Calu3 (cell line): ENCODE data around the gene S100A12. TPM values are rescaled to one million over a fixed set of nuclear protein-coding genes. Genes with fewer than 3 reads are reported as not detected.

Experiments used
- BruUV-seq: library from RNA; stranded (reverse); fragments of 400-500 nt; replicated peaks from 2 replicates; lab custom pipeline; 2021; lab: Mats Ljungman, UMichigan
- CTCF ChIA-PET: fragments of 300-600 bp; sonication (Branson Sonifier 250); formaldehyde crosslinking; loops from one replicate; lab custom pipeline; 2022; ENCODE audit warnings: antibody characterized with exemption; lab: Charles Lee
- DNase-seq: peaks from one replicate; pipeline ENCODE4 v3.0.0; 2022
- H3K27ac Mint-ChIP-seq: one replicate; pipeline ENCODE4 v1.8.0; 2022; ENCODE audit warnings: mixed read lengths; ENCODE audit not compliant: unreplicated experiment
- H3K27me3 Mint-ChIP-seq: one replicate; pipeline ENCODE4 v1.8.0; 2022; ENCODE audit warnings: mixed read lengths; ENCODE audit not compliant: unreplicated experiment
- H3K36me3 Mint-ChIP-seq: one replicate; pipeline ENCODE4 v1.8.0; 2022; ENCODE audit warnings: mild to moderate bottlenecking, moderate library complexity, mixed read lengths; ENCODE audit not compliant: insufficient read depth, unreplicated experiment
- H3K4me1 Mint-ChIP-seq: one replicate; pipeline ENCODE4 v1.8.0; 2022; ENCODE audit warnings: mild to moderate bottlenecking, low read depth, mixed read lengths; ENCODE audit not compliant: unreplicated experiment
- H3K4me3 Mint-ChIP-seq: one replicate; pipeline ENCODE4 v1.8.0; 2022; ENCODE audit warnings: mild to moderate bottlenecking, low read depth, moderate library complexity, mixed read lengths; ENCODE audit not compliant: unreplicated experiment
- H3K9me3 Mint-ChIP-seq: one replicate; pipeline ENCODE4 v1.8.0; 2022; ENCODE audit warnings: low read depth, mixed read lengths; ENCODE audit not compliant: unreplicated experiment
- intact Hi-C: fragments of 100-400 bp; cut with micrococcal nuclease; formaldehyde crosslinking; loops from one replicate; pipeline ENCODE4 v1.10.0; 2022; ENCODE audit not compliant: unreplicated experiment
- total RNA-seq: library from RNA; stranded (reverse); gene quantifications from 2 replicates; pipeline ENCODE4 v1.2.3, GENCODE V29; 2022
- TF ChIP-seq, protein P1 (sequence below): fragments of 200-600 bp; IDR thresholded peaks from one replicate; pipeline ENCODE4 v1.8.0; 2022; ENCODE audit warnings: antibody characterized with exemption; ENCODE audit not compliant: unreplicated experiment

S100A12 gene
- total RNA-seq, 1 experiment from 2014 or later, result not detected

DNA sequence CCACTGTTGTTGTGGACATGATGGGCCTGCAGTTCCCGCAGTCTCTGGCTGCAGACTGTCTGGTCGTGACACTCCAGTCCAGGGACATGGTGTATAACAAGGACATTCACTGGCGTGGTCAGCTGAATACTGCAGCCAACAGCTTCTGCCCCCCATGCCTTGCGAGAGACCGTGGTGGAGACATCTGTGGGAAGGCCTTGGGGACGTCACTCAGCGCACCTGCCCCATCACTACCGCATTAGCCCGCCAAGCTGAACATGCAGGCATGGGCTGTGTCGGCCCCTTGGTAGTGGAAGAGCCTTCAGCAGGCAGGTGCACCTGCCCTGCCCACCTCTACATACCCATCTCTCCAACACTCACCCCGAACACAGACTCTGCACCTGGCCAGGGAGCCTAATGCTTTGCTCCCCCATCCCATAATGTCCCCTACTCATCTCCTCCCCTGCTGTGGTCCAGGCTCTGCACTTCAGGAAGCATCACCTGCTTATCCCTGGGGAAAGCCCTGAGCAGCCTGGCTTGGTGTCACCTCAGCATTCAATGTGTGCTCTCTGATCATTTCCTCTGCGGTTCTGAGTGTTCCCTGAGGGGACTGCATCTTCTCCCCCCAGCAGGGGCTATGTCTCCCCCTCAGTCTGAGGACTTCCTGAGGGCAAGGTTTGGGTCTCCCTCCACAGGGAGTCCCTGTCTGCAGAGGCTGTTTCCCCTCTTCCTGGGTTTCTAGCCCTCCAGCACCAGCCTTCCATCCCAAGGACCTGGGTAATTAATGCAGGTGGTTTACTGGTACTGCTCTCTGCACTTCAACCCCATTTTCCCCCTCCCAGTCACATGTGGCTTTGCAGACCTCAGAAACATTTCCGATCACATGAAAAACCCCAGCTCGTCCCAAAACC, 30.0 kb downstream of the S100A12 start:
- TF ChIP-seq, protein P1, sequence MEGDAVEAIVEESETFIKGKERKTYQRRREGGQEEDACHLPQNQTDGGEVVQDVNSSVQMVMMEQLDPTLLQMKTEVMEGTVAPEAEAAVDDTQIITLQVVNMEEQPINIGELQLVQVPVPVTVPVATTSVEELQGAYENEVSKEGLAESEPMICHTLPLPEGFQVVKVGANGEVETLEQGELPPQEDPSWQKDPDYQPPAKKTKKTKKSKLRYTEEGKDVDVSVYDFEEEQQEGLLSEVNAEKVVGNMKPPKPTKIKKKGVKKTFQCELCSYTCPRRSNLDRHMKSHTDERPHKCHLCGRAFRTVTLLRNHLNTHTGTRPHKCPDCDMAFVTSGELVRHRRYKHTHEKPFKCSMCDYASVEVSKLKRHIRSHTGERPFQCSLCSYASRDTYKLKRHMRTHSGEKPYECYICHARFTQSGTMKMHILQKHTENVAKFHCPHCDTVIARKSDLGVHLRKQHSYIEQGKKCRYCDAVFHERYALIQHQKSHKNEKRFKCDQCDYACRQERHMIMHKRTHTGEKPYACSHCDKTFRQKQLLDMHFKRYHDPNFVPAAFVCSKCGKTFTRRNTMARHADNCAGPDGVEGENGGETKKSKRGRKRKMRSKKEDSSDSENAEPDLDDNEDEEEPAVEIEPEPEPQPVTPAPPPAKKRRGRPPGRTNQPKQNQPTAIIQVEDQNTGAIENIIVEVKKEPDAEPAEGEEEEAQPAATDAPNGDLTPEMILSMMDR, result no peak
- CTCF ChIA-PET, result interaction anchor here (0.6 to 1.4 kb wide), 4 partner anchors 9 to 548 kb away, joined by 3 to 6 read pairs (median 4); no protein-coding TSS in a partner anchor
- Mint-ChIP-seq H3K36me3 (no peaks in the 10 kb centered on the region), H3K27me3 (peaks cover 100% of the 10 kb centered on the region), H3K4me3 (no peak overlapping the region), H3K4me1 (peaks cover 35% of the 10 kb centered on the region), H3K27ac (no peak overlapping the region), H3K9me3 (no peaks in the 10 kb centered on the region)
- no peak for DNase-seq
- BruUV-seq, result no TSS peak
- intact Hi-C loops, result no loop called here

DNA sequence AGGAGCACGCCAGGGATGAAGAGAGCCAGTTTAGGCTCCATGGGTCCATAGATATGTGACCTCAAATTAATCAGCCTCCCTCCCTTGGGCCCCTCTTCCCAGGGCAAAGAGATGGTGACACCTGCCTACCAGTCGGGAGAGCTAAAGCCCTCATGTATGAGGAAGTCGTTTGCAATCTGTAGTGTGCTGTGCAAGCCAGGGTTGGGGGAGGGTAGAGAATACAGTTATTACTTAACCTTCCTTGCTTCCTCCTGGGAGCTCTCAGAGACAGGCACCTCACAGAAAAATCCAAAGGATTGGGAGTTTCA, 30.7 kb downstream of the S100A12 start:
- H3K9me3 Mint-ChIP-seq, result no peaks in the 10 kb centered on the region
- DNase-seq, result no peak
- no peak overlapping the region for H3K4me3 Mint-ChIP-seq
- H3K4me1 Mint-ChIP-seq, result peaks cover 35% of the 10 kb centered on the region
- BruUV-seq, result no TSS peak
- H3K27ac Mint-ChIP-seq, result no peak overlapping the region
- CTCF ChIA-PET, result interaction anchor here (0.6 kb wide), 2 partner anchors 44 to 549 kb away, joined by 3 read pairs; no protein-coding TSS in a partner anchor
- peaks cover 95% of the 10 kb centered on the region for H3K27me3 Mint-ChIP-seq
- TF ChIP-seq, protein P1, result no peak
- H3K36me3 Mint-ChIP-seq, result no peaks in the 10 kb centered on the region
- intact Hi-C loops, result no loop called here

DNA sequence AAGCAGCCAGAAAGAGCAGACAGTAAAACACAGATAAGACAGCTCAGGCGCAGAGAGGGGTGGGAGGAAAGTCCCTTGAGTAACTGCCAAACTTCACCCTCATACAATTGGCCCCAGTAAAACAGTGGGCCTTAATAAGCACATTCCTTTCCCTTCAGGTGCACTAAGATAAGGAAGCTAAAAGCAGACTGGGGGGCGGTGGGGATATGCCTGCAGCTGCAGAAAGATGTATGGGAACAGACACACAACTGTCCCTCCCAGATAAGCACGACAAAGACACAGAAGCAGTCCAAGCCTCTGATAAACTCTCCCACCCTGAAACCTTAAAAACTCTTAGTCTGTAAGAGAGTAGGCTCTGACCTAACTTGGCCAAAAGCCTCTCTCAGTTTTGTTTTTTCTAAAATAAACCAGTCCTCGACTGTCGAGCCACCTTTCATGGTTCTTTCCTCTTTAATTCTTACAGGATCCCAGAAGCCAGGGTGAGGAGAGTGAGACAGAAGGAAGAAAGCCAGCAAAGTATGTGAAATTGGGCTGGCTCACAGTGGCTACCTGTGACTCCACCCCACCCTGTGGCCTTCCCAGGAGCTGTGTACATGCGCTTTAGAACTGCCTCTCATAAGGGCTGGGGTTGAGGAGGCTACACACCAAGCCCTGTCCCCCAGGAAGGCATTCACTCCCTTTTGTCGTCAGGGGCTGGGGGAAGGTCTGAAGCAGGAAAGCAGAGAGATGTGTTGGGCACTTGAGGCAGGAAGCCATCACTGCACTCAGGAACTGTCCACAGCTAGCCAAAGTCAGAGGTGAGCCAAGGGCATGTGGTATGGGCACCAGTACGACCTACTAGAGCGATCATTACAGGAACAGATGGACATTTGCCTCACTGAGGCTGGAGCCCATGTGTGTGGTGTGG, 31.4 kb downstream of the S100A12 start:
- no peak for DNase-seq
- intact Hi-C loops, result no loop called here
- Mint-ChIP-seq H3K4me1 (peaks cover 35% of the 10 kb centered on the region), H3K27me3 (peaks cover 95% of the 10 kb centered on the region), H3K4me3 (no peak overlapping the region), H3K36me3 (no peaks in the 10 kb centered on the region), H3K9me3 (no peaks in the 10 kb centered on the region), H3K27ac (no peak overlapping the region)
- no TSS peak for BruUV-seq
- CTCF ChIA-PET, result interaction anchor here (0.6 to 1.5 kb wide), 3 partner anchors 8 to 44 kb away, joined by 3 to 5 read pairs (median 3); no protein-coding TSS in a partner anchor
- TF ChIP-seq, protein P1, result no peak

DNA sequence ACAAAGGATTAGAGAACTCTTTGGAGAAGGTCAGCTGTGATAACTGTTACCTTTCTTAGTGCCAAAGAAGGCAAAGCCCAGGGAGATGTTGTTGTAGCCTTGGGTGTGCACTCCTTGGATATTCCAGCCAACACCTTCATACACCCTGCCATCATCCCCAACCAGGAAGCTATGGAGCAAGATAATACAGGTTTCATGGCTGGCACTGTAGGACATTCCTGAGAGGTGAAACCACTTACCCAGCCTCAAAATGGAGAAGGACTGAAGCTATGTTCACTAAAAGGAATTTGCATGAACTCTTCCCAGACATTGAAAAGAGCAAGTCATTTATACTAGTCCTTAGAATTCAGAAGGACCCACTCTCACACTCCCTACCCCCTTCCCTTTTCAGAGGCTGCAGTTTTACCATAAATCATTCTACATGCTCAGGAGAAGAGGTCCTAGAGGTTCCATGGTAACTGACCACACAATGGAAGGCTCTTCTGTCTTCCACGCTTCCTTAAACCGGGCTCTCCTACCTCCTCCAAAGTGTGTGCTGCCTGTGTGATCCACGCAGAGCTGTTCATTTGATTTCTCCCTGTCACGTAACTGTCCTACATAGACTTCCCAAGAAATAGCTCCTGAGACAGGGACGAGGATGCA, 32.3 kb downstream of the S100A12 start:
- intact Hi-C loops, result no loop called here
- no peak for DNase-seq
- Mint-ChIP-seq H3K27ac (no peak overlapping the region), H3K27me3 (peaks cover 95% of the 10 kb centered on the region), H3K9me3 (no peaks in the 10 kb centered on the region), H3K4me3 (no peak overlapping the region), H3K36me3 (no peaks in the 10 kb centered on the region), H3K4me1 (peaks cover 35% of the 10 kb centered on the region)
- CTCF ChIA-PET, result interaction anchor here (0.8 to 1.5 kb wide), 2 partner anchors 9 to 18 kb away, joined by 3 to 5 read pairs; no protein-coding TSS in a partner anchor
- BruUV-seq, result no TSS peak
- TF ChIP-seq, protein P1, result no peak
